ENCODE measurements around the gene RFX2.

RFX2 gene

GRCh38 chr19:6132482-6132881 lies 22.2 kb upstream of the RFX2 start:
- Histone ChIP-seq H3K4me1 (ENCODE audit: control insufficient read depth, low read length) (no peaks in the 10 kb centered on the region), H3K27ac (ENCODE audit: low read depth, low read length) (no peak overlapping the region), H3K4me3 (ENCODE audit: low read length) (no peak overlapping the region), H4K20me1 (ENCODE audit: control insufficient read depth, insufficient read depth, low read depth, low read length) (no peaks in the 10 kb centered on the region), H3K36me3 (ENCODE audit: control insufficient read depth, low read length) (no peaks in the 10 kb centered on the region), H3F3A (ENCODE audit: control insufficient read depth, insufficient read depth) (no peaks in the 10 kb centered on the region), H3K79me2 (ENCODE audit: control insufficient read depth, low read length) (no peaks in the 10 kb centered on the region), H3K4me2 (ENCODE audit: low read length) (no peak overlapping the region), H3K9me3 (ENCODE audit: control insufficient read depth, insufficient read depth, low read length) (no peaks in the 10 kb centered on the region), H3K9me2 (replicated peaks; ENCODE audit: control insufficient read depth, low read length) (no peaks in the 10 kb centered on the region), H3K27me3 (ENCODE audit: control insufficient read depth, low read length) (no peaks in the 10 kb centered on the region)
- TF ChIP-seq CTCF (IDR thresholded peaks at IDR 0.05; ENCODE audit: low read depth, low read length, poor library complexity, severe bottlenecking) (no peak), EZH2phosphoT487 (IDR thresholded peaks at IDR 0.05; ENCODE audit: borderline replicate concordance, low read length) (no peak)

- H3K4me1 ChIP-seq (ENCODE audit: control insufficient read depth, low read length) = peaks cover 5% of the 10 kb centered on the region; the same call in 1 of the 2 replicates
- no peaks in the 10 kb centered on the region for H3K79me2 ChIP-seq (ENCODE audit: control insufficient read depth, low read length)
- H3K4me3 ChIP-seq (ENCODE audit: low read length) = no peak overlapping the region
- no peak overlapping the region for H3K27ac ChIP-seq (ENCODE audit: low read depth, low read length)
- H3K9me3 ChIP-seq (ENCODE audit: control insufficient read depth, insufficient read depth, low read length) = no peaks in the 10 kb centered on the region
- no peaks in the 10 kb centered on the region for H3K9me2 ChIP-seq (replicated peaks; ENCODE audit: control insufficient read depth, low read length)
- H3F3A ChIP-seq (ENCODE audit: control insufficient read depth, insufficient read depth) = no peaks in the 10 kb centered on the region
- no peaks in the 10 kb centered on the region for H4K20me1 ChIP-seq (ENCODE audit: control insufficient read depth, insufficient read depth, low read depth, low read length)
- no peaks in the 10 kb centered on the region for H3K36me3 ChIP-seq (ENCODE audit: control insufficient read depth, low read length)
- H3K4me2 ChIP-seq (ENCODE audit: low read length) = no peak overlapping the region
- H3K27me3 ChIP-seq (ENCODE audit: control insufficient read depth, low read length) = no peaks in the 10 kb centered on the region
- TF ChIP-seq EZH2phosphoT487 (IDR thresholded peaks at IDR 0.05; ENCODE audit: borderline replicate concordance, low read length) (no peak), CTCF (IDR thresholded peaks at IDR 0.05; ENCODE audit: low read depth, low read length, poor library complexity, severe bottlenecking) (no peak)
These were observed 17.5 kb upstream of the RFX2 start for GRCh38 chr19:6127716-6128335.

GRCh38 chr19:6126335-6126974 lies 16.2 kb upstream of the RFX2 start:
- H3K4me3 ChIP-seq (ENCODE audit: low read length) = no peak overlapping the region
- no peaks in the 10 kb centered on the region for H3K27me3 ChIP-seq (ENCODE audit: control insufficient read depth, low read length)
- no peak overlapping the region for H3K27ac ChIP-seq (ENCODE audit: low read depth, low read length)
- H3F3A ChIP-seq (ENCODE audit: control insufficient read depth, insufficient read depth) = no peaks in the 10 kb centered on the region
- no peaks in the 10 kb centered on the region for H3K79me2 ChIP-seq (ENCODE audit: control insufficient read depth, low read length)
- no peaks in the 10 kb centered on the region for H3K9me3 ChIP-seq (ENCODE audit: control insufficient read depth, insufficient read depth, low read length)
- no peaks in the 10 kb centered on the region for H3K36me3 ChIP-seq (ENCODE audit: control insufficient read depth, low read length)
- TF ChIP-seq EZH2phosphoT487 (IDR thresholded peaks at IDR 0.05; ENCODE audit: borderline replicate concordance, low read length) = no peak
- TF ChIP-seq CTCF (IDR thresholded peaks at IDR 0.05; ENCODE audit: low read depth, low read length, poor library complexity, severe bottlenecking) = peak; percentile 57
- H3K4me2 ChIP-seq (ENCODE audit: low read length) = no peak overlapping the region
- H4K20me1 ChIP-seq (ENCODE audit: control insufficient read depth, insufficient read depth, low read depth, low read length) = no peaks in the 10 kb centered on the region
- no peaks in the 10 kb centered on the region for H3K9me2 ChIP-seq (replicated peaks; ENCODE audit: control insufficient read depth, low read length)
- H3K4me1 ChIP-seq (ENCODE audit: control insufficient read depth, low read length) = peaks cover 5% of the 10 kb centered on the region; the same call in 1 of the 2 replicates

All from DOHH2 (cell line).